ENCODE data around the gene PODXL. TPM values are rescaled to one million over a fixed set of nuclear protein-coding genes. Genes with fewer than 3 reads are reported as not detected.

PODXL gene
- total RNA-seq, 1 experiment from 2014 or later, result 1.5 TPM

DNA sequence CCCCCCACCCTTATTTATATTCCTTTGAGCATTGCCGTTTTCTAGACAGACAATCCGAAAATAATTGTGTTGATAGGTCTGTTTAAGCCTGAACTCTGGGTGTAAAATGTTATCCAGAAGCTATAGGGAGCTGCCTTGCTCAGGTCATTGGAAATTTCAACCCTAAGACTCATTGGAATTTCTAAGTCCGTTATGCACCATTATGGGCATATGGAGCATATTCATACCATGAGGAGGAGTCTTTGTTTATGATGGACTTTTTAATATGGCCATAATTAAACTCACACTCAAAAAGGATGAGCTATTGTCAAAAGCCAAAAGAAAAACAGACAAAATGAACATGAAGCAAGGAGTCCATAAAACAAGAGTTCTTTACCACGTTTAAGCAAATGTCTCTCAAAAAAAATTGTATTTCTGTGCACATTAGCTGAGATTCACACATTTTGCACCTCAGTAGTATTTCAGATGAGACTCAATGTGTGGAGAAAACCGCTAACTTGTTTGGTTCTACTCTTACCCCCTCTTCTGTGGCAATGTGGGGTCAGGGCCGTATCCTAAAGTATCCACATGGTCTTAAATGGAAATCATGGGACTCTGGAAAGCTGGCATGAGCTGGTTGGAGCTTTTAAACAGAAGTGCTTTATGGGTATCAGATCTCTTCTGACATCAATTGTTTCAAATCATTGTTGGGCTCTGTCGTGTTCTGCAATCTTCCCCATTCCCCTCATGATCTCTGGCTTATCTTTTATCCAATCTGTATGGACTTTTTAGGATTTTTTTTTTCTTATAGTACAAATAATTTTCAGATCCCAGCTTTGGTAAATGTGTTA lies 60.5 kb downstream of the PODXL start:
- no peaks in the 10 kb centered on the region; the same call in 1 of the 2 replicates for H3K36me3 ChIP-seq (ENCODE audit: insufficient read depth, low read length)
- H4K20me1 ChIP-seq (ENCODE audit: insufficient read depth, low read depth, low read length), result no peaks in the 10 kb centered on the region
- no peak overlapping the region for H3K9ac ChIP-seq (ENCODE audit: low read length)
- H3K79me2 ChIP-seq (ENCODE audit: low read length), result no peaks in the 10 kb centered on the region
- H3K9me3 ChIP-seq (ENCODE audit: low read length), result no peaks in the 10 kb centered on the region
- H3K9me2 ChIP-seq (replicated peaks; ENCODE audit: insufficient read depth, low read length), result no peaks in the 10 kb centered on the region
- DNase-seq, result no peak
- no peak overlapping the region for H3K27ac ChIP-seq (ENCODE audit: low read length)
- no peaks in the 10 kb centered on the region for H3K4me1 ChIP-seq (ENCODE audit: low read length)
- no peaks in the 10 kb centered on the region for H3K27me3 ChIP-seq (ENCODE audit: low read length)
- H3K4me3 ChIP-seq (ENCODE audit: low read length), result no peak overlapping the region
- no peak overlapping the region for H3K4me2 ChIP-seq (ENCODE audit: low read depth, low read length, poor library complexity, severe bottlenecking)
- no peak overlapping the region for H2AFZ ChIP-seq (ENCODE audit: low read length)

DNA sequence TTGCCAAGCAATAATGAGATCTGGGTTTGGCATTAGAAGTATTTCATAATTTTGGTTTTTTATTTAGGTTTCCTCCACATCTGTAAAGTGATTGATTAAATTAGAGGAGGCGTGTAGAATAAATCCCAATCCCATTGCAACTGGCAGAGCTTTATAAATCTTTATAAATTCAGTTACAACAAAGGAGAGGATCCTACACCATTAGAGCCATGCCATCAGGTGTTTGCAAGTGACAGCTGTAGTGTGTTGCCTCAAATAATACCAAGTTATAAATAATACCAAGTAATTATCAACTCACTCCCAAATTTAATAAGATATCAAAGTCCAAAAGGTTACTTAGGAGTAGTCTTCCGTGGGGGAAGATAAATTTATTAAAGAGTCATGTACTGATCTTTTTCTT lies 62.2 kb downstream of the PODXL start:
- H3K9ac ChIP-seq (ENCODE audit: low read length), result no peak overlapping the region

DNA sequence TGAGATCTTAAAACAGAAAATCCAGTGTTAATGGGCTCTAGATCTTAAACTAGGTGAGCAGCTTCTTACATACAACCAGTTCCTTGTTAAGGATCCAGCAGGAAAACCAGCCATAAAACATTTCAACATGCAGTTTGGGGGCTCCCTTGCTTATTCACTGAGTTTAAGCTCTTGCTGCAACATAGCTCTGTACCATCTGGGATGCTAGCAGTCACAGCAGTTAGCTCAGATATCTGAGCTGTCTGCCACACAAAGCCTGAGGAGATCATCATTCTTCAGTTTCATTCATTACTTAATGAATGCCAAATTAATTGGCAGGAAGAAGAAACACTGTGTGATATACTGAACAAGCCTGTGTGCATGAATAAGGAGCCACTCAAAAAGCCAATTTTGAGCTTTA lies 62.8 kb downstream of the PODXL start:
- Histone ChIP-seq H2AFZ (ENCODE audit: low read length) (no peak overlapping the region), H3K9ac (ENCODE audit: low read length) (no peak overlapping the region), H3K27me3 (ENCODE audit: low read length) (no peaks in the 10 kb centered on the region), H3K4me2 (ENCODE audit: low read depth, low read length, poor library complexity, severe bottlenecking) (no peak overlapping the region), H3K36me3 (ENCODE audit: insufficient read depth, low read length) (no peaks in the 10 kb centered on the region; the same call in 1 of the 2 replicates), H3K9me3 (ENCODE audit: low read length) (no peaks in the 10 kb centered on the region), H3K4me1 (ENCODE audit: low read length) (peaks cover 13% of the 10 kb centered on the region), H3K4me3 (ENCODE audit: low read length) (no peak overlapping the region), H4K20me1 (ENCODE audit: insufficient read depth, low read depth, low read length) (no peaks in the 10 kb centered on the region), H3K9me2 (replicated peaks; ENCODE audit: insufficient read depth, low read length) (no peaks in the 10 kb centered on the region), H3K79me2 (ENCODE audit: low read length) (no peaks in the 10 kb centered on the region), H3K27ac (ENCODE audit: low read length) (no peak overlapping the region)
- DNase-seq, result no peak

More for the DNA sequence above, 62.2 kb downstream of the PODXL start:
- H2AFZ ChIP-seq (ENCODE audit: low read length), result no peak overlapping the region
- no peaks in the 10 kb centered on the region for H3K79me2 ChIP-seq (ENCODE audit: low read length)
- DNase-seq, result no peak
- H3K9me2 ChIP-seq (replicated peaks; ENCODE audit: insufficient read depth, low read length), result no peaks in the 10 kb centered on the region
- no peaks in the 10 kb centered on the region; the same call in 1 of the 2 replicates for H3K36me3 ChIP-seq (ENCODE audit: insufficient read depth, low read length)
- no peak overlapping the region for H3K4me2 ChIP-seq (ENCODE audit: low read depth, low read length, poor library complexity, severe bottlenecking)
- no peaks in the 10 kb centered on the region for H4K20me1 ChIP-seq (ENCODE audit: insufficient read depth, low read depth, low read length)
- no peaks in the 10 kb centered on the region for H3K9me3 ChIP-seq (ENCODE audit: low read length)
- no peak overlapping the region for H3K27ac ChIP-seq (ENCODE audit: low read length)
- H3K4me1 ChIP-seq (ENCODE audit: low read length), result peaks cover 7% of the 10 kb centered on the region
- H3K4me3 ChIP-seq (ENCODE audit: low read length), result no peak overlapping the region
- no peaks in the 10 kb centered on the region for H3K27me3 ChIP-seq (ENCODE audit: low read length)

GRCh38 chr7:131493081-131493480 lies 63.3 kb downstream of the PODXL start:
- Histone ChIP-seq H3K9me3 (ENCODE audit: low read length) (no peaks in the 10 kb centered on the region), H3K79me2 (ENCODE audit: low read length) (no peaks in the 10 kb centered on the region), H3K4me3 (ENCODE audit: low read length) (no peak overlapping the region), H3K4me1 (ENCODE audit: low read length) (peaks cover 15% of the 10 kb centered on the region), H3K27me3 (ENCODE audit: low read length) (no peaks in the 10 kb centered on the region), H3K9me2 (replicated peaks; ENCODE audit: insufficient read depth, low read length) (no peaks in the 10 kb centered on the region), H2AFZ (ENCODE audit: low read length) (no peak overlapping the region), H3K4me2 (ENCODE audit: low read depth, low read length, poor library complexity, severe bottlenecking) (no peak overlapping the region), H3K36me3 (ENCODE audit: insufficient read depth, low read length) (no peaks in the 10 kb centered on the region; the same call in 1 of the 2 replicates), H4K20me1 (ENCODE audit: insufficient read depth, low read depth, low read length) (no peaks in the 10 kb centered on the region), H3K9ac (ENCODE audit: low read length) (no peak overlapping the region), H3K27ac (ENCODE audit: low read length) (no peak overlapping the region)
- DNase-seq, result no peak

GRCh38 chr7:131489881-131490280 lies 66.5 kb downstream of the PODXL start:
- Histone ChIP-seq H3K27me3 (ENCODE audit: low read length) (no peaks in the 10 kb centered on the region), H3K4me1 (ENCODE audit: low read length) (peaks cover 15% of the 10 kb centered on the region), H3K27ac (ENCODE audit: low read length) (no peak overlapping the region), H4K20me1 (ENCODE audit: insufficient read depth, low read depth, low read length) (no peaks in the 10 kb centered on the region), H3K4me2 (ENCODE audit: low read depth, low read length, poor library complexity, severe bottlenecking) (no peak overlapping the region), H3K4me3 (ENCODE audit: low read length) (no peak overlapping the region), H3K9ac (ENCODE audit: low read length) (no peak overlapping the region), H3K9me2 (replicated peaks; ENCODE audit: insufficient read depth, low read length) (no peaks in the 10 kb centered on the region), H3K36me3 (ENCODE audit: insufficient read depth, low read length) (peaks cover 2% of the 10 kb centered on the region; the same call in 1 of the 2 replicates), H2AFZ (ENCODE audit: low read length) (no peak overlapping the region), H3K9me3 (ENCODE audit: low read length) (no peaks in the 10 kb centered on the region), H3K79me2 (ENCODE audit: low read length) (no peaks in the 10 kb centered on the region)
- no peak for DNase-seq

DNA sequence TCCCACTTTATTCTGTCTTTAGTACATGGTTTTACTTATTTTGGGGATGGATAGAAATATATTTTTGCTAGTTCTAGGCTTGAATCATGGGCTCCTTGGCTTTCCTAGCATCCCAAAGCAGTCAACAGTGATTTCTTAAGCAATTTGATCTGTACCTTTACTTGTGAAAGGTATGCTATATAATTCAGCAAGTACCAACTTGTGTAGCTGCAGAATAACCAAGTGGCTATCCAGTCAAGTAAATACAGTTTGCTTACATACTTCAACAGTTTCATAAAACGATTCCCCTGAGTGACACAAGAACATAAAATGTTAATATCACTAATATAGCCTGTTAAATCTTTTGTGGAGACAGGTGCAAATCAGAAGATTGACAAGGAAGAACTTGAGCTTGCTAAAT lies 67.2 kb downstream of the PODXL start:
- Histone ChIP-seq H3K27me3 (ENCODE audit: low read length) (no peaks in the 10 kb centered on the region), H3K4me2 (ENCODE audit: low read depth, low read length, poor library complexity, severe bottlenecking) (no peak overlapping the region), H3K9me3 (ENCODE audit: low read length) (no peaks in the 10 kb centered on the region), H3K4me3 (ENCODE audit: low read length) (no peak overlapping the region), H4K20me1 (ENCODE audit: insufficient read depth, low read depth, low read length) (no peaks in the 10 kb centered on the region), H3K36me3 (ENCODE audit: insufficient read depth, low read length) (peaks cover 3% of the 10 kb centered on the region; the same call in 1 of the 2 replicates), H3K4me1 (ENCODE audit: low read length) (peaks cover 15% of the 10 kb centered on the region), H2AFZ (ENCODE audit: low read length) (no peak overlapping the region), H3K79me2 (ENCODE audit: low read length) (no peaks in the 10 kb centered on the region), H3K27ac (ENCODE audit: low read length) (peak overlapping the region; percentile 36), H3K9me2 (replicated peaks; ENCODE audit: insufficient read depth, low read length) (no peaks in the 10 kb centered on the region), H3K9ac (ENCODE audit: low read length) (no peak overlapping the region)
- no peak for DNase-seq

- no peaks in the 10 kb centered on the region for H4K20me1 ChIP-seq (ENCODE audit: insufficient read depth, low read depth, low read length)
- no peaks in the 10 kb centered on the region for H3K79me2 ChIP-seq (ENCODE audit: low read length)
- no peak overlapping the region for H3K4me2 ChIP-seq (ENCODE audit: low read depth, low read length, poor library complexity, severe bottlenecking)
Measured at GRCh38 chr7:131488361-131488760, 68.1 kb downstream of the PODXL start.

GRCh38 chr7:131487217-131487616 lies 69.2 kb downstream of the PODXL start:
- no peaks in the 10 kb centered on the region for H4K20me1 ChIP-seq (ENCODE audit: insufficient read depth, low read depth, low read length)
- no peak overlapping the region for H3K4me3 ChIP-seq (ENCODE audit: low read length)
- H3K9me3 ChIP-seq (ENCODE audit: low read length), result no peaks in the 10 kb centered on the region
- no peaks in the 10 kb centered on the region for H3K79me2 ChIP-seq (ENCODE audit: low read length)
- H2AFZ ChIP-seq (ENCODE audit: low read length), result no peak overlapping the region
- H3K27ac ChIP-seq (ENCODE audit: low read length), result no peak overlapping the region
- peaks cover 17% of the 10 kb centered on the region for H3K4me1 ChIP-seq (ENCODE audit: low read length)
- H3K9ac ChIP-seq (ENCODE audit: low read length), result no peak overlapping the region
- H3K9me2 ChIP-seq (replicated peaks; ENCODE audit: insufficient read depth, low read length), result no peaks in the 10 kb centered on the region
- no peak for DNase-seq
- peaks cover 3% of the 10 kb centered on the region; the same call in 1 of the 2 replicates for H3K36me3 ChIP-seq (ENCODE audit: insufficient read depth, low read length)
- H3K4me2 ChIP-seq (ENCODE audit: low read depth, low read length, poor library complexity, severe bottlenecking), result no peak overlapping the region
- no peaks in the 10 kb centered on the region for H3K27me3 ChIP-seq (ENCODE audit: low read length)

More at GRCh38 chr7:131488361-131488760, 68.1 kb downstream of the PODXL start:
- H3K9me2 ChIP-seq (replicated peaks; ENCODE audit: insufficient read depth, low read length), result no peaks in the 10 kb centered on the region
- peaks cover 15% of the 10 kb centered on the region for H3K4me1 ChIP-seq (ENCODE audit: low read length)
- H3K27me3 ChIP-seq (ENCODE audit: low read length), result no peaks in the 10 kb centered on the region
- H2AFZ ChIP-seq (ENCODE audit: low read length), result no peak overlapping the region
- peaks cover 3% of the 10 kb centered on the region; the same call in 1 of the 2 replicates for H3K36me3 ChIP-seq (ENCODE audit: insufficient read depth, low read length)
- no peak overlapping the region for H3K9ac ChIP-seq (ENCODE audit: low read length)
- DNase-seq, result peak; percentile 60
- H3K4me3 ChIP-seq (ENCODE audit: low read length), result no peak overlapping the region
- H3K9me3 ChIP-seq (ENCODE audit: low read length), result no peaks in the 10 kb centered on the region
- no peak overlapping the region for H3K27ac ChIP-seq (ENCODE audit: low read length)

Measured in Karpas-422 (cell line).